HG02870 (cell line): Measurements from ENCODE around the gene KDM4C.
"Not testable (repeated sequence)": the region's sequence is repeated elsewhere in the genome, so short reads cannot be mapped to it uniquely, and the experiment has no call there.

Experiments used
- ATAC-seq: cut with Tn5 transposase; IDR thresholded peaks from one replicate; pipeline ENCODE4 v1.9.1; 2021; ENCODE audit warnings: mild to moderate bottlenecking, moderate library complexity; ENCODE audit not compliant: unreplicated experiment

The KDM4C gene

DNA sequence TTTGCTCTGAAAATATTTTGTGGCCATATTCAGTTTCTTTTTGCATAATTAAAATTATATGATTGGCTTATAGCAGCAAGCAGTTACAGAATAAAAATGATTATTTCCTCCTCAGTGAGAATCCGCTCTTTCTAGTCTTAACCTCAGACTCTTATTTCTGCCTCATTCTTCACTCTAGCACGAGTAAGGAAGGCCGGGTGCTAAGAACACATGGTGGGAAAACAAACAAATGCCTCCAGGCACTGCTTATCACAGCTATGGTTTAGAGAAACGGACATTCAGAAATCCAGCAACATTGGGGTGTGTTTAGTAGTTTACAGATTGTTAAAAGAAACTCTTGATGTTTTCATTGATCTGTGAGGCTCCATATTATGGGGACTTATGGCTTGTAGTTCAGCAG, 168.7 kb downstream of the KDM4C start:
- ATAC-seq: no peak

- ATAC-seq: no peak
Measured at GRCh38 chr9:6927838-6928237, 170.1 kb downstream of the KDM4C start.

GRCh38 chr9:6928863-6929262, 171.1 kb downstream of the KDM4C start:
- no peak for ATAC-seq

DNA sequence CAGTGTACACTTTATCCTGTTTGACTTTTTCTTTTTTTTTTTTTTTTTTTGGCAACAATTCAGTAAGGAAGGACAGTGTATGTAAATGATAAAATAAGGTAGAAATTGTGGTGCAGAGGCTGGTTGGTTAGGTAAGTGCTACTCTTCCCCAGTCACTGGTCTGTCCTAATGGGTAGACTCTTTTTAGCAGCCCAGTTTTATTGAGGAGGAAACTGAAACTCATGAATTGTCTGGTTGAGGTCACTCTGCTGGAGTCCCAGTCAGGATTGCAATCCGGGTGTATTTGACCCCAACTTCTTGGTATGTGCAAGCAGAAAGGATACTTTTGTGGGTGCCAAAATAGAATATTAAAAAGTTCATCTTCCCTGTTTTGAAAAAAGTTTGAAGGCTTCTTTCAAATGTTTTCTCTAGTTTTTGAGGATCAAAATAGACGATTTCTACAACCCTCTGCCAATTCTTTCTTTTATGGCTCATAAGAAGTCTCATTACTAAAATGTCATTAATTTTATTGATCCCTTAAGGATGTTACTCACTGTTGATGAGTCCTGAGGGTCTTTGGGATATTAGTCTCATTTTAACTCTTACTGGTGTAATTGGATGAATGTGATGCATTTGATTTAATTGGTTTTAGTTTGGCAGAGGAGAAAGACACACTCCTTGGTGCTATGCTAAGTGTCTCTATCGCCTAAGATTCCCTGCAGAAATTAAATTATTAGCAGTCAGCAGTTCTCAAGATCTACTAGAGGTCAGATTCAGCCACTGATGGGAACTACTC, 171.9 kb downstream of the KDM4C start:
- no peak for ATAC-seq

DNA sequence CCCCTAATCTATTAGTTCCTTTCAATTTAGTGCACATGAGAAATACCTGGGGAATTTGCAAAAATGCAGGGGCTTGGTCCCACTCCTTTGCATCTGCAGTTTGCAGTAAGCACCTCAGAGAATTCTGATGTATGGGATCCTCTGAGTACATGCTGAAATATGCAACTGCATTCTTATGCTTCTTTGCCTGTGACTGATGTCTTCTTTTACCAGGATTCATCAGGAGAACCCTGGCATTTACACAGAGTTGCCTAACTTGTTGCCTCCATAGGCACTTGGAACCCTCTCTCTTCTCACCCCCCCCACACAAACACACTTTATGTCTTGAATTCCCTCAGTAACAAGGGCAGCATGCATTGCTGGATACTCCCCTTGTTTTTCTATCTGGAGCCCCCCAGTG, 173.1 kb downstream of the KDM4C start:
- no peak for ATAC-seq

DNA sequence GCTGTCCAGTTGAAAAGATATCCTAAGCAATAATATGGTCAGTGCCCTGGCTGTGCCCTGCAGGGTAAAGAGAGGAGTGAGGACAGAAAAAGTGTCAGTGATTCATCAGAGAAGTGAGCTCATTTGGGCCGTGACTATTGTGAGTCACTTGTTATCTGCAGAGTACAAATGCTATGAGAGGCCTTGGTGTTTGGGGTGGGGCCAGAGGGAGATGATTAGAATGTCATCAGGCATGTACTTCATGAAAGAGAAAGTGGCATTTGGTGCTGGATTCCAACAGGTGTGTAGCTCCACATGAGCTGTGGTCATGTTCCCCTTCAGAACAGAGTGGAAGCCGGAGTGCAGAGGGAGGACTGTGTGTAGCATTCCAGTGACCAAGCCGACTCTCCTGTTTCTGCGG, 174.1 kb downstream of the KDM4C start:
- ATAC-seq: peak; percentile 66

GRCh38 chr9:6936103-6936502, 178.3 kb downstream of the KDM4C start:
- no peak for ATAC-seq

GRCh38 chr9:6937209-6937608, 179.4 kb downstream of the KDM4C start:
- no peak for ATAC-seq

DNA sequence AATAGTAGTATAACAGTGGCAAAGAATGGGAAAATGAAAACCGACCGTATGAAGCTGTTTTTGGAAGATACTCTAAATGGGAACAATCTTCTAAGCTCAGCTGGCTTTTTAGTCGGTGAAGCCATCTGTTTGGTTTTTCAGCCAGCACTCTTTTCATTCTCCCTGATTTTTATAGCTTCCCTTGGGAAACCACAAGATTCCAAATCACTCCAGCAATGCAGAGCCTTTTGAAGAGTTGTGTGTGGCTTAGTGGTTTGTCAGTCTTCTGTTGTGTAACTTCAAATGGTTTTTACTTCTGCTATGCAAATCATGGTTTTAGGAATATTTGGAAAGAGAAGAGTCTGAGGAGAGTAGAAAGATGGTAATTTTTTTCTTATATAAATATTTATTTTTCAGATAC, 180.7 kb downstream of the KDM4C start:
- no peak for ATAC-seq

GRCh38 chr9:6938873-6939272, 181.1 kb downstream of the KDM4C start:
- no peak for ATAC-seq

DNA sequence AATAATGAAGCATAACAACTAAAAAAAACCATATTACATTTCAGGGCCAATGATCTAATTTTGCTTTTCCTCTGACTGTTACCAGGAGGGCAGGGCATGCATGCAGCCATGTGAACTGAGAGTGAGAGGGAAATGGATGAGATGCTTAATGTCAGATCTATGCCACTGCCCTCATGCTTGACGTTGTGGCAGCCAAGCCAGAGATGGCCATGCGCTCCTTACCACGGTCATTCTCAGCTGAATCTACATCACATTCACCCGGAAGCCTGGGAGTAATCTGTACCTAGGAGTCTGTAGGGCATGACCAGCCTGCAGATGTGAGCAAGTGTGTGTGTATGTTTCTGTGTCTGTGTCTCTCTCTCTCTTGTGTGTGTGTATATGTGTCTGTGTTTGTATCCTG, 183.7 kb downstream of the KDM4C start:
- no peak for ATAC-seq

GRCh38 chr9:6942406-6942805, 184.6 kb downstream of the KDM4C start:
- no peak for ATAC-seq

DNA sequence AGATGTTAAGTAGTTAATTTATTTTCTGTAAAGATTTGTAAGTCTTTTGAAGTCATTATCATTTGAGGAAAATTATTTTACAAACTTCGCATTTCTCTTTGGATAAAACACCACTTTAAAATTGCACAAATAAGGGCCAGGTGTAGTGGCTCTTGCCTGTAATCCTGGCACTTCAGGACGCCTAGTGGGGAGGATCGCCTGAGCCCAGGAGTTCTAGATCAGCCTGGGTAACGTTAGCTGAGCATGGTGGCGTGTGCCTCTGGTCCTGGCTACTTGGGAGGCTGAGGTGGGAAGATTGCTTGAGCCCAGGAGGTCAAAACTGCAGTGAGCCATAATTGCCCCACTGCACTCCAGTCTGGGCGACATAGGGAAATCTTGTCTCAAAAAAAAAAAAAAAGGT, 185.5 kb downstream of the KDM4C start:
- no peak for ATAC-seq

DNA sequence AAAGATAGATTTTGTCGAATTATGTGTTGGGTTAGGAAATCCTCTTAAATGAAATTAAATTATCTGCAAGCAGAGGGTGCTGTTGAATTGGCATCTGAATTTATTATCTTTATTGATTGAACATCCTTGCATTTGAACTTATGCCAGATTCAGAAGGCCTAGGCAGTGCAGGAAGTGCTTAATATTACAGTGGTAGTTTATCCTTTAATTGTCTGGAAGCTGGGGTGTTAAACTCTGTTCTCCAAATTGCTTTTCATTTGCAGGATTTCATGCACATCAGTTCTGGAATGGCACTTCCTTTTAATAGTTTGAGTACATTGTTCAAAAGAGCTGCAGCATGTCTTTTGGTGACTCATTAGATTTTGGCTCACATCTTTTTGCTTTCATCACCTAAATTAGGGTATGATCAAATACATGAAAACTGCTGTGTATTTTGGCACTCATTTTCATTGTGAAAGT, 186.3 kb downstream of the KDM4C start:
- ATAC-seq: no peak

- ATAC-seq: no peak
Measured at GRCh38 chr9:6944896-6945295, 187.1 kb downstream of the KDM4C start.

GRCh38 chr9:6945816-6946215, 188.0 kb downstream of the KDM4C start:
- no peak for ATAC-seq

DNA sequence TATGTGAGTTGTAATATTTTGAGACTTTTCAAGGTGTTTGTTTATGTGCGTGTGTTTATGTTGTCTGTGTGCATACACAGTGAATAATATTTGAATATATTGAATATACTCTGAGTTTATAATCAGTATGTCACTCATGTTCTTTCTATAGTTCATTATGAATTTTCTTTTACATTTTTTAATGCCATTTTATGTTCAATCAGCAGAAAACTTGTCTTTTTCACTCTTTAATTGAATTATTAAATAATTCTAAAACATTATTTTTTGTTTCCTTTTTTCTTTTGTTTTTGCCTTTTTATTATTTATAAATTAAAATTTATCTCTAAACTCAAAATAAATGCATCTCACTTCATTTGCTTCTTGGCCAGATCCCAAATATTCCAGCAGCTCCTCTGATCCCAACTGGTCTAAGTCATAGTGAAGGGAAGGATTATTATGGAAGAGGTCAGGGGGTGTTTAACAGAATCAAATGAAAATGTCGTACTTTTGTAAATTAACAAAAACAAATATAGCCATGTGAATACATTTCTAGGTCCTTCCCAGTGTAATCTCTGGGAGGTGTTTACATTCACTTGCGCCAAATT, 188.9 kb downstream of the KDM4C start:
- ATAC-seq: no peak

GRCh38 chr9:6948921-6949320, 191.1 kb downstream of the KDM4C start:
- not testable (repeated sequence) for ATAC-seq

GRCh38 chr9:6955251-6955921, 197.6 kb downstream of the KDM4C start:
- ATAC-seq: no peak

DNA sequence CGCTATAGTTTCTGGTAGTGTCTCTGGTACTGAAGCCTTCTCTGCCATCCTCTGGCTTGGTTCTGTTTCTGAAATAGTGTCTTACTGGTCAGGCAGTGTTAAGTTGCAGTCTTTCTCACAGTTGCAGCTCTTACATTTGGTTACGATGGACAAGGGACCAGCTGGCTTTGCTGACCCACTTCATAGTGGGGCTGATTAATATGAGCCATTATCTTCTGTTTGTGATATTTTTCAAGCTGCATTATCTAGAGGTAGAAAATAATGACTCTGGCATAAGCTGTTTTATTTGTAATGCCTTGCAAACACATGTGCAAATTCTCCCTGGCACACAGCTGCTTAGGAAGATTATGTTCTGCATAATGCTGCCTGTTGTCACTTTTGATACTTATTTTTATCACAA, 199.1 kb downstream of the KDM4C start:
- ATAC-seq: no peak

DNA sequence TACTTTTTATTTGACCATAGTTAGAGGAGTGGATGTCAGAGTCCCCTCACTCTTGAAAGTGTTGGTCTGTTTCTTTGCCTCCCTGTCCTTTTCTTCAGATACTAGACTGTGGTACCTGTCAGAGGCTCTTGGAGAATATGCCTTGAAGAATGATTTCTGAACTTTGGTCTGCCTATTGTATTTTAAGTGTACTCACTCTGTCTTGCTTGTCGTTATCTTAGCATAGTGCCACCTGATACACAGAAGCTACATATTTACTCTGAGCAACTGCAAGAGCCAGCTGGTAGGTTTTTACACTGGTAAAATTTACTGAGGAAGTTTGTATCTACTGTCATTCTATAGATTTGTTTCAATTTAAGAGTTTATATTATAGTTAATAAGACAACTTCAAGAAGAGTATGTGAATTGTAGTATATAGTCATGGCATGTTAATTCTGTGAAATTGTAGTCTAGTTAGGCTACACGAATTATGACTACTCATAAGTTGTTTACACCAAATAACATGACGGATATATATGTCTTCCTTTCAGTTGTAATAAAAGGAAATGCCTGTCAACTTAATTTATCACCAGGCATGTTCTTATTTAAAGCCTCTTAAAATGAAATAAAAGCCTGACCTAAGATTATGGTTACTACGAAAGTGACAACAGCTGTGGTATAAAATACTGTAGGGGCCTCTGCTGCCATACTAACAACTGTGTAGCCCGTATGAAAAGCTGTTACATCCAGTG, 201.7 kb downstream of the KDM4C start:
- no peak for ATAC-seq
